ENCODE results near the gene HLA-DMA. TPM values are rescaled to one million over a fixed set of nuclear protein-coding genes. Genes with fewer than 3 reads are reported as not detected.

The HLA-DMA gene
- total RNA-seq = 4.3 and 7.8 TPM in 2 replicates

DNA sequence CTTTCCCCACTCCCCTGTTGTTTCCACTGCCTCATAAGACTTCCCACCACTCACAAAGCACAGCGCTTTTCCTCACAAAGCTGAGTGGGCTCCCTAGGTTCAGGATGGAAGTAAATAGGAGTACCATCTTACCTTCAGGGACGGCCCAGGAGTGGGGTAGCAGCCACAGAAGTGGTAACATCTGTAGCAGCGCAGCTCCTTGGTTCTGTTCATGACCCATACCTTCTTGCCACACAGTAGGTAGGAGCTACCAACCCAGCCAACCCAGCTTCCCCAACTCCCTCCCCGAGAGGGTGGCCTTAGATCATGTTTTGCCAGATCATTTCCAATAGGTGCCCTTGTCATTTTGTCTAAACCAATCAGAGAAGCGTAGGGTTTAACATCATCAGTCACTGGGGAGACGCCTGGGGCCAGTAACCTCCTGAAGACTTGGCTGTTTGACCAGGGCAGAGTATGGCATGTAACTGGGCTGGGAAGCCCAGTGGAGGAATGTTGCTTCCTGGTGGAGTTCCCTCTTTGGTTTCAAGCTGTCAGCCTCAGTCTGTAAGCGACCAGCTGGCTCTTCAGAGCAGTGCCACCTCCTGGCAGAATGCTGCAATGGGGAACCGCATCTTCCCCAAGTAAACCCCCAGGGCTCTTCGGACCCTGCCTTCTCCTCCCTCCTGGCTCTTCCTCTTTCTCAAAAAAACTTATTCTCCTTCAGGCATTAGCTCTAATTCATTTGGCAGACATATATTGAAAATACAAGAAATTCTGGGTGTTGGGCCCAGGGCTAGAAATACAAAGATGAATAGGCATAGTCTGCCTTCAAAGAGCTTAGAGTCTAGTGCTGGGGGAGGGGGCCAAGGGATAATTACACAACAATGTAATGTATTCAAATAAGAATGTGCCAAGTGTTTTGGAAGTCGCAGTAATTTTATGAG is at the start of gene HLA-DMA:
Gene HLA-DMA (minus strand): TSS at position 281 of the 923 bp plus-strand sequence. CDS start 61 bp downstream, at position 220.

DNA sequence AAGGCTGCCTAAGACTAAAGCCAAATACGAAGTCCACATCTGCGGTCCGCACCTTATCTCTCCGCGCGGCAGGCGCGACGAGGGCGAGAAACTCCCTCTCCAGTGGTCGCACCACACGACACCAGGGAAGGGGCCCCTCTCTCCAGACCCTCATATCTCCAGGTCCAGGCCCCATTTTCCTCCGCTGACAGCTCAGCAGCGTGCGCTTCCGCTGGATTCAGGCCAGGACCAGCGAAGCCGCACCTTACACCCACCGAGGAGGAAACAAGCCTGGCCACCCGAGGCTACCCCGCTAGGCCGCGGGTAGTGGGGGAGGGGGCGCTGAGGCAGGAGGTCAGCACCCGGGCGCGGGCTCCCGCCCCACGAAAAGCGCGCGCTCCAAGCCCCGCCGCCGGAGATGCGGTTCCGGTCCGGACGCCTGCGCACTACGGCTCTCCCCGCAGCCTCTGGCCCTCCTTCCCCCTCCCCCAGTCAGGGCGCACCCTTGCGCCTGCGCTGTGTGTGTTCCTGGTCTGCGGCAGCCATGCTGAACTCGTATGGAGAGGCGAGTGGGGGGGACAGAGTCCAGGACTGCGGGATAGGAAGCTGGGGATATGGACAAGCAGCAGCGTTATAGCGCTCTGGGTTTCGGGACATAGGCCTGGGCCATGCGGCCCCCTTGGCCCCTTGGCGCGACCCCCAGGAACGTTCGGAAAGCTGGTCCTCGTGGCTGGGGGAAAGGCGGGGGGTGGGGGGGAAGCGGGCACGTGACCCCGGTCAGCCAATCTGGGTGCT is 15.4 kb upstream of the HLA-DMA start, which contains the start of gene BRD2:
Gene BRD2 (plus strand): TSS at position 502 of the 774 bp plus-strand sequence. CDS start 4,305 bp downstream, outside the sequence.

DNA sequence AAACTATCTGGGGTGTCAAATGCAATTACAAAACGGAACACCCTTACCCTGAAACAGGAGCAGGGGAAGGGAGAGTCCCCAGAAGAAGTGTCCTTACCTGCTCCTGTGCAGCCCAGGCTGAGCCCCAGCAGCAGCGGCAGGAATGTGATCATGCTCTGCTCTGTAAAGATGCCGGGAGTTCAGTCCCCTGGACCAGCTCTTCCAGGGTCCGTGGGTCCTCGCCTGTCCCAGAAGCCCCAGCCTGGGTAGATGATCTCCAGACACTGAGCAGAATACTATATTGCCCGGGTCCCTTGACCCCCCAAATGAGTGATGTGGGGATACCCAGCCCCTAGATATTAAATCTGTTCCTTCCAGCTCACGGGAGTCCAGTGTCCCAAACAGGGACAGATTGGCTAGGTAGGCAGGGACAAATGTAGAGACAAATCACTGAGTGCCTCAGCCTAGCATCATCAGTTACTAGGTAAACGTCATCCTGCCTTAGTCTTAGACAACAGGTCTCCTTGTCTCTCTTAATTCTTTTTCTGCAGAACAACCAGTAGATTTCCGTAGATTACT is 12.2 kb downstream of the HLA-DMA start, which contains the start of gene HLA-DMB:
Gene HLA-DMB (minus strand): TSS at position 373 of the 558 bp plus-strand sequence. CDS start 221 bp downstream, at position 152.

Other genes starting within 250 kb of the HLA-DMA start
- not detected in 2 replicates for gene HLA-DQA2, start 211.7 kb downstream of the HLA-DMA start, total RNA-seq
- not detected in 2 replicates for gene HLA-DQB2, start 189.6 kb downstream of the HLA-DMA start, total RNA-seq
- gene HLA-DOB, start 136.1 kb downstream of the HLA-DMA start, total RNA-seq = 2.2 TPM in 1 of 2 replicates, not detected in the other
- gene TAP2, start 114.4 kb downstream of the HLA-DMA start, total RNA-seq = 6.3 and 6.6 TPM in 2 replicates
- gene PSMB8, start 109.0 kb downstream of the HLA-DMA start, total RNA-seq = 32.7 and 68.0 TPM in 2 replicates
- 15.9 and 19.5 TPM in 2 replicates for gene TAP1, start 99.4 kb downstream of the HLA-DMA start, total RNA-seq
- gene PSMB9, start 98.9 kb downstream of the HLA-DMA start, total RNA-seq = 11.1 and 18.1 TPM in 2 replicates
- gene HLA-DMB, start 12.1 kb downstream of the HLA-DMA start, total RNA-seq = 0.23 TPM in 1 of 2 replicates, not detected in the other
- gene BRD2, start 15.5 kb upstream of the HLA-DMA start, total RNA-seq = 83.6 and 109 TPM in 2 replicates
- gene HLA-DOA, start 56.5 kb upstream of the HLA-DMA start, total RNA-seq = not detected in 2 replicates
- 1.6 and 5.1 TPM in 2 replicates for gene HLA-DPA1, start 120.6 kb upstream of the HLA-DMA start, total RNA-seq
- gene HLA-DPB1, start 122.9 kb upstream of the HLA-DMA start, total RNA-seq = 7.7 and 7.8 TPM in 2 replicates
- gene COL11A2, start 239.4 kb upstream of the HLA-DMA start, total RNA-seq = under 0.01 and 0.09 TPM in 2 replicates
- gene RXRB, start 247.6 kb upstream of the HLA-DMA start, total RNA-seq = 20.3 and 20.7 TPM in 2 replicates
- 97.4 and 161 TPM in 2 replicates for gene SLC39A7, start 247.8 kb upstream of the HLA-DMA start, total RNA-seq

Measured in pericardium fibroblast (primary cell).